ENCODE data around the gene PTPRN2. TPM values are rescaled to one million over a fixed set of nuclear protein-coding genes. Genes with fewer than 3 reads are reported as not detected.
"Not testable (repeated sequence)": the region's sequence is repeated elsewhere in the genome, so short reads cannot be mapped to it uniquely, and the experiment has no call there.

Gene PTPRN2
- 1 to 10 TPM; 7.2 to 9.2 (median 7.5) TPM for polyA plus RNA-seq (ENCODE audit: insufficient read length in 4 of 4)

DNA sequence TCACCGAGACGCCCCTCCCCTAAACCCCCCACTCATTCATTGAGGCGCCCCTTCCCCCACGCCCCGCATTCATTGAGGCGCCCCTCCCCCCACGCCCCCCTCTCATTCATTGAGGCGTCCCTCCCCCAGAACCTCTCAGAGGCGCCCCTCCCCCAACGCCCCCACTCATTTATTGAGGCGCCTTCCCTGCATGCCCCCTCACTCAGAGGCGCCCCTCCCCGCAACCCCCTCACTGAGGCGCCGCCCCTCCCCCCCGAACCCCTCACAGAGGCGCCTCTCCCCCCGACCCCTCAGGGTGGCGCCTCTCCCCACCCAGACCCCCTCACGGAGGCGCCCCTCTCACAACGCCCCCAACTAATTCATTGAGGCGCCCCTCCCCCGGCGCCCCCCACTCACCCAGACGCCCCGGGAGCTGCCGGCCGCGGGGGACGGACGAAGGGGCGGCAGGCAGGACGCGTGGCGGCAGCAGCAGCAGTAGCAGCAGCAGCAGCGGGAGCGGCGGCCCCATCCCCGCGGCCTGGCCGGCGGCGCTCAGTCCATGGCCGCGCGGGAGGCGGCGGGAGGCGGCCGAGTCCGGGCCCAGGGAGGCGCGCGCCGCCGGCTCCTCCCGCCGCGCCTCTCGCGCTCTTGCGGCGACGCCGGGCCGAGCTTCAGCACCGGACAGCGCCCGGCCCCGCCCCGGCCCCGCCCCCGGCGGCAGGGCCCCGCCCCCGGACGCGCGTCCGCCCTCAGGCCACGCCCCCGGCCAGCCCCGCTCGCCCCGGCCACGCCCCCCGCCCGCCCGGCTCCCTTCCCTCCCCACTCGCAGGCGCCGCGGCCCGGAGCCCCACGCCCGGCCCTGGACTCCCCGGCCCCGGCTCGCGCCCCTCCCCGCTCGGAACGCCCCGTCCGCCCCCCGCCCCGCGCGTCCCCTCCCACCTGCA lies at the start of gene PTPRN2:
TSS of gene PTPRN2 (minus strand) at position 662 of the 923 bp plus-strand sequence.
- DNase-seq (ENCODE audit: low read depth in 4 of 4, low spot score in 3 of 4): peak in 3 of 4 donors; percentile 36 to 39 (median 38)

DNA sequence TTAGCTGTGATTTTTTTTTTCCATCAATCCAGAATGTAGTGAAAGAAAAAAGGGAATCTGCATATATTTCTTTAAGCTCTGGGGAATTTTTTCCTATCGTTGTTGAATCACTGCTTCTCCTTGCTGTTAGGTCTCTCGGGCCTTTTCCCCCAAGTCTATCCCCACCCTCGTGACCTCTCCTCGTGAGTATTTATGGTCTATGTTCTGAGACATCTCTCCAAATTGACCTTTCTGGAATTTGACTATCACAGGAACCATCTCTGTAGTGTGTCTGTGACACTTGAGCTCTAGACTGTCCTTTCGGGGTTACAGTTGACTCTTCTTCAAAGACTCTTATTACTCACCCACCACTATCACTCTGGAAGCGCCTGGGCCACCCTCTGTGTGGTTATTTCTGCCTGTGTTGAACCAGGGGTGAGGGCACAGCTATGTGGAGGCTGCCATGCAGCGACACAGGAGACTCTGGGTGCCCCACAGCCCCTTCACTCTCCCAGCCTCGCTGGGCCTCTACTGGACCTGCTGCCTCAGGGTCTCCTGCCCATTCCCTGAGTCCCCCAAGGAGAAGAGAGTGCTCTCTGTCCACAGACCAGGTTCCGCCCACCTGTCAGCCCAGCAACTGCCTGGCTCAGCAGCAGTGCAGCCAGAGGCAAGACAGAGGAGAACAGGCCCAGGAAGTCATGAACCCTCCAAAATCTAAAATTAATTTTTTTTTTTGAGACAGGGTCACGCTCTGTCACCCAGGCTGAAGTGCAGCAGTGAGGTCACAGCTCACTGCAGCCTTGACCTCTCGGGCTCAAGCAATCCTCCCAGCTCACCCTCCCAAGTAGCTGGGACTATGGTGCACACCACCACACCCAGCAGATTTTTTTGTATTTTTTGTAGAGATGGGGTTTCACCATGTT lies 45.7 kb upstream of the PTPRN2 start:
- DNase-seq (ENCODE audit: low read depth in 4 of 4, low spot score in 3 of 4): no peak

DNA sequence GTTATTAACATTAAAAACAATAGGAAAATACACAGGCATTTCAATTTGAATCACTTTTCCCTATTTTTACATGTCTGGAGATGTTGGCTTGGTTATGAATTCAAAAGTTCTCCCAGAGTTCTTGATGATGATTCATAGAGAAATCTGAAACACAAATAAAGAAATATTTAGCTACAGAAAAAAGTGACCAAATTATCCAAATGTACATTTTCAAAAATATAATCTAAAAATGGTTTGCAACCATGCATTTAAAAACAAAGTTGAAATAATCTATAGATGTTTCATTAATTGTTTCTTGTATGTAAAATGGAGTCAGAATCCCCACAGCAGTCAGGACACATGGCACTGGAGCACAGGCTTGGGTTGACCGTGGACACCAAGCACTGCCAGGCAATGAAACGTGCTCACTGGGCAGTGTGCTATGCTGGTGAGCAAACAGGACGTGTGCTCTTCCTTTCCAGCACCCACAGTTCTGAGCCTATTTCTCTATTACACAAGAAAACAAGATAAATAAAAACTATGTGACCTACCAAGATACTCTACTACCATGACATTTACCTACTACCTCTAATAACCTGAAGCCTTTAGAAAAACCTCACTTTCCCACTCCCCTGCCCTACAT lies 44.1 kb upstream of the PTPRN2 start:
- DNase-seq (ENCODE audit: low read depth in 4 of 4, low spot score in 3 of 4): no peak

DNA sequence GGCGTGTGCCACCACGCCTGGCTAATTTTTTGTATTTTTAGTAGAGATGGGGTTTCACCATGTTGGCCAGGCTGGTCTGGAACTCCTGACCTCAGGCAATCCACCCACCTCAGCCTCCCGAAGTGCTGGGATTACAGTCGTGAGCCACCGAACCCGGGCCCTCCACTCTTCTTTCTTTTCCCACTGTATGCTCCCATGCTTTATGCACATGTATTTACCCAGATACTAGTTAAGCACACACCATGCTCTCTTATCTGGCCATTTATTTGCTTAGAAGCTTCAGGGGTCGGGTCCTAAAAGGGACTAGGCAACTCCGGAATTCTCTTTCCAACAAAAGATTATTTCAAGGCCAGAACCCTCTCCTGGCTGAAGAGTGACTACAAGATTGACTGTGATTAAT lies 38.7 kb upstream of the PTPRN2 start:
- DNase-seq (ENCODE audit: low read depth in 4 of 4, low spot score in 3 of 4): not testable (repeated sequence)

DNA sequence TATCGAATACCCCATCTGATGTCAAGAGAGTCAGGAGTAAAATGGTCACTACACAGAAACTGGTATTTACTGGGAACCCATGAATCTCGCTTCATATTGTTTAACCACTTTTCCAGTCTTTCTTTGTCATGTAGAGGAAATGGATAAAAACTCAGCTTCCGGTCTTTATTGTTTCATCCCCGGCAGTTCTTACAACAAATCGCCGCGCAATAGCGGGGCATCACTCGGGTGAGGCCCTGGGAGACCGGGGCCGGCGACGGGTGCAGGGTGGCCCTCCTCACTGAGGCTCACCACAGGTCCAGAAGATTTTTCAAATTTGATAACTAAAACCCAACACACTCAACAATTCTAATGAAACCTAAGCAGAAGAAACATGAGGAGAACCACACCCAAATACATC lies 35.6 kb upstream of the PTPRN2 start:
- DNase-seq (ENCODE audit: low read depth in 4 of 4, low spot score in 3 of 4): no peak

DNA sequence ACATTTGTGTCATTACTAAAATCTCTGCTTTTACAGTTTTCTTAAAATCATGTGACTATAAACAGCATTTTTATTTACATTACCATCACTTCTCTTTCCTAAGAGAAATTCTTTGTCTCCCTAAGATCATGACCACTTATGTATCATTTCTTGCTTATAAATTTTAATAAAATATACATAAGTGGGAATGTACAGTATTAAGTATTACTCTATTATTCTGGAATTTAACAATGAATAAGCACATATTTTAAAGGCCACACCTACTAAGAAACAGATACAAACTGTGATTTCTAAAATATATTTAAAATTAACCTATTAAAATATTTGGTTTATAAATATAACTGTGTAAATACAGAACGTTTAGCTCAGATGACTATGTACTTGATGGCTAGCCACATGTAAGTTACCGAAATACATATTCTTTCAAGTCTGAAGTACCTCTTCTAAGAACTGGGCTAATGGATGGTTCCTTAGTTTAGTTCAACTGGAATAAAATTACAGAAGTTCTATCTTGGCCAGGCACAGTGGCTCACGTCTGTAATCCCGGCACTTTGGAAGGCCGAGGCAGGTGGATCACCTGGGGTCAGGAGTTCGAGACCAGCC lies 33.3 kb upstream of the PTPRN2 start:
- DNase-seq (ENCODE audit: low read depth in 4 of 4, low spot score in 3 of 4): no peak

DNA sequence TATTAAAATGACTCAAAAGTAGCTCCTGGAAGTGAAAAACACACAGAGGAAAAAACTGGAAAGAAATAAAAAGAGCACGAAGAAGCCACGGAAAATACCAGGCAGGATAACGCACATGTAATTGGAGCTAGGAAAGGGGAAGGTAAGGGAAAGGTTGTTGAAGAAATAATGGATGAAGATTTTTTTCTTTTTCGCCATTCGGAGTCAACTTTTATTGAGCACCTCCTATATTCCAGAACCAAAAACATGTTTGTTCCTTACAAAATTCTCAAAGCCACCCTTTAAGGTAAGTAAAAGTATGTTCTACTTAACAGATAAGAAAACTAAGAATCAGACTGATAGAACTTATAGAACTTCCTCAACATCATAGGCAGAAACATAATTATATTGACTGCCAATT lies 32.8 kb upstream of the PTPRN2 start:
- no peak for DNase-seq (ENCODE audit: low read depth in 4 of 4, low spot score in 3 of 4)

DNA sequence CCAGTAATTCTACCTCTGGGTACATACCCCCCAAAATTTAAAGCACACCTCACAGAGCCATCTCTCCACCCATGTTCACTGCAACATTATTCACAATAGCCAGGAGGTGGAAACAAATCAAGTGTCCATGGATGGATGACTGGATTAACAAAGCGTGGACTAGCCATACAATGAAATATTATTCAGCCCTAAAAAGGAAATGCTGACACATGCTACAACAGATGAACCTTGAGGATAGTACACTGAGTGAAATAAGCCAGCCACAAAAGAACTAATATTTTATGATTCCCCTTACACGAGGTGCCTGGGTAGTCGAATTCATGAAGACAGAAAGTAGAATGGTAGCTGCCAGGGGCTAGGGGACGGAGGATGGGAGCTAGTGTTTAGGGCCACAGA lies 31.1 kb upstream of the PTPRN2 start:
- DNase-seq (ENCODE audit: low read depth in 4 of 4, low spot score in 3 of 4): no peak

DNA sequence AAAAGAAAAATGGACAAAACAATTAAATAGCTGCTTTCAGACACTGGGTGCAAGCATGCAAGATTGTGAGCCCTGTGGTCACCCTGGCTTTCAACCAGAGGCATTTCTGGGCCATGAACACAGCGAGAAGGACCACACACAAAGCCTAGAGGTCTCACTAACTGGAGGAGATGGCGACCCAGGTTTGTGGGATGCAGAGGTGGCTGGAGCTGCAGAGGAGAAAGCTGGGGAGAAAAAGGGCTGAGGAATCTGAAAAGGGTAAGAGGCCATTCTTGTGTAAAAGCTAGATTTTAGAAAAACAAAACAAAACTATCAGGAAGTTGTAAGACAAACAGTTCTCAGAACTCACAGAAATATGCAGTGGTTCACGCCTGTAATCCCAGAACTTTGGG lies 30.1 kb upstream of the PTPRN2 start:
- DNase-seq (ENCODE audit: low read depth in 4 of 4, low spot score in 3 of 4): no peak

DNA sequence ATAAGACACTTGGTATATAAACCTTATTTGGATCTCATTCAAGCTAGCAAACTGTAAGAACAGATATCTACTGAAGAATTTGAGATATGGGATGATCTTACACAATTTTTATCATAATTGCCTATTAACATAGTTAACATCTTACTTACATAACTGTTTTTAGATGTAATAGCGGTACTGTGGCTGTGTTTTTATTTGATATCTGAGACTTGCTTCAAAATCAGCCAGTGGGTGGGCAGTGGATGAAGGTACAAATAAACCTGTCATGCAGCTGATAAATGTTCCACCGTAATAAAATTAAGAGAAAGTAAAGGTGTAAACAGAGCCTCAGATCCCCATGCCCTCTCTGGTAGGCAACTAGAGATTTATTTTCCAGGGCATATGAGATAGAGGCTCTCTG lies 28.4 kb upstream of the PTPRN2 start:
- peak in 3 of 4 donors; percentile 21 to 64 (median 44) for DNase-seq (ENCODE audit: low read depth in 4 of 4, low spot score in 3 of 4)

DNA sequence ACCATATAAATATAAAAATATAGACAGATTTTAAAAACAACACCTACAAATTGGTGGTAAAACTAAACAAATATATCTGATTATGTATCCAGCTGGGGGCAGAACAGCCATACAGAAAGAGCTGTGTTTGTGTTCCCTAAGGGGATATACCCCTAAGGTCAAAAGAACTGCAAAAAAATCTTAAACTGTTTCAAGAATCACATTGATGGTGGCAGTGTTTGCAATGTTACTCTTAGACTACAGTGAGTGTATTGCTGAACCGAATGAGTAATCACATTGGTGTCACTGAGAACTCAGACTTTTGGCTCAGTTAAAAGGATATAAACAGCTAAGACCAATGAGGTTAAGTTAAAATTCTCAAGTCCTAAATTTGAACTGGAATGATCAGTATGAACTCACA lies 27.1 kb upstream of the PTPRN2 start:
- DNase-seq (ENCODE audit: low read depth in 4 of 4, low spot score in 3 of 4): no peak

DNA sequence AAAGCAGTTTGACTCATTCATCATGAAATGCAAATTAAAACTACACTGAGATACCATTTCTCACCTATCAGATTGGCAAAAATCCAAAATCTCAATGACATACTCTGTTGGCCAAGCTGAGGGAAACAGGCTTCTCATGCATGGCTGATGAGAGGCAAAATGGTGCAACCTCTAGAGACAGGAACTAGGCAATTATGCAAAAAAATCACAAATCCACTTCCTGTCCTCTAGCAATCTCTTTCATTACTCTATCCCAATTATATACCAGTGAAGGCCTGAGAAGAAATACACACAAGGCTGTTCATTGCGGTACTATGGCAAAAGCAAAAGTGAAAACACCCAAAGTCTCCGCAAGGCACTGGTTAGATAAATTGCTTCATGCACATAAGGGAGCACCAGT lies 25.9 kb upstream of the PTPRN2 start:
- no peak for DNase-seq (ENCODE audit: low read depth in 4 of 4, low spot score in 3 of 4)

DNA sequence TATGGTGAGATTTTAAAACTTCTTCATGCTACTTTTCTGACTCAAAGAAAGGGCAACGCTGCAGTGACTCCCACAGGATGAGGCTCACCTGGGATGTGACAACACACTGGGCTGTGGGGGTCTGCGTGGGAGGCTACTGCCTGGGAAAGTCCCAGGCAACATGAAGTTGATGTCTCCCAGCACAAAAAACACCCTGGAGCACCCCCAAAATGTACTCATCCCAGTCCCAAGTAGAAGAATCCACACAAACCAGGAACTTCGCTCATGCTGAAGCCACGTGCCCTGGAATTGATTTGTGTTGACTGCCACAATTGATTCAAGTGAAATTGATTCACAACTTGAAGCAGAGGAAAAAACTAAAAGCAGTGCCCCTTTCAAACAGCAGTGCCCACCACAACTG lies 24.9 kb upstream of the PTPRN2 start:
- DNase-seq (ENCODE audit: low read depth in 4 of 4, low spot score in 3 of 4): no peak

DNA sequence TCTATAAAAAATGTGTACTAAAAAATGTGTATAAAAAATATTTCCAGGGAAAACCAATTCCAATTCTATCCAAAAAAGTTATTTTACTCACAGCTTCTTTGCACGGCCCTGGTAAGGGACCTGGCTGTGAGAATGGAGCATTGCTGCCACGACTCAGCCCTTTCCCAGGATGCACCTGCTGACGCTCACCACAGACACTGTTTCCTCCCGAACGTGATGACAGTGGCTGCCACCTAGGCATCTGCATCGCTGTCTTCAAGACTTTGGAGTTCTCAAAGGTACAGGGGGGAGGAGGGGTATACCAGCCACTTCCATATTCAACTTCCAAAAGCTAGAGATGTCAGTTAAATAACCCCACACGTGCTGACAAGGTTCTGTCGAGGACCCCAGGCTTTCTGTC lies 23.9 kb upstream of the PTPRN2 start:
- no peak for DNase-seq (ENCODE audit: low read depth in 4 of 4, low spot score in 3 of 4)

DNA sequence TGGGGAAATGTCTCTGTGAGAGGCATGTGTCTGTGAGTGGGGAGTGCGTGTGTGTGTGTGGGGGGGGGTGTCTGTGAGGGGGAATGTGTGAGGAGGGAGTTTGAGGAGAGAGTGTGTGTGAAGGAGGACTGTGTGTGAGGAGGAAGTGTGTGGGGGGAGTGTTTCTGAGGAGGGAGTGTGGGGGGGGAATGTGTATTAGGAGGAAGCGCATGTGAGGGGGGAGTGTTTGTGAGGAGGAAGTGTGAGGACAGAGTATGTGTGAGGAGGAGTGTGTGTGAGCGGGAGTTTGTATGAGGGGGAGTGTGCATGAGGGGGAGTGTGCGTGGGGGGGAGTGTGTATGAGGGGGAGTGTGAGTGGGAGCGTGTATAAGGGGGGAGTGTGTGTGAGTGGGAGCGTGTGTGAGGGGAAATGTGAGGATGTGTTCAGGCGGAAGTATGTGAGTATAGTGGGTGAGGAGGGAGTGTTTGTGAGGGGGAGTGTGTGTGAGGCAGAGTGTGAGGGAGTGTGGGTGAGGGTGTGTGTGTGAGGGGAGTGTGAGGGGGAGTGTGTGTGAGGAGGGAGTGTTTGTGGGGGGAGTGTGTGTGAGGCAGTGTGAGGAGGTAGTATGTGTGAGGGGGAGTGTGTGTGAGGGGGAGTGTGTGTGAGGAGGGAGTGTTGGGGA lies 21.8 kb upstream of the PTPRN2 start:
- no peak for DNase-seq (ENCODE audit: low read depth in 4 of 4, low spot score in 3 of 4)

DNA sequence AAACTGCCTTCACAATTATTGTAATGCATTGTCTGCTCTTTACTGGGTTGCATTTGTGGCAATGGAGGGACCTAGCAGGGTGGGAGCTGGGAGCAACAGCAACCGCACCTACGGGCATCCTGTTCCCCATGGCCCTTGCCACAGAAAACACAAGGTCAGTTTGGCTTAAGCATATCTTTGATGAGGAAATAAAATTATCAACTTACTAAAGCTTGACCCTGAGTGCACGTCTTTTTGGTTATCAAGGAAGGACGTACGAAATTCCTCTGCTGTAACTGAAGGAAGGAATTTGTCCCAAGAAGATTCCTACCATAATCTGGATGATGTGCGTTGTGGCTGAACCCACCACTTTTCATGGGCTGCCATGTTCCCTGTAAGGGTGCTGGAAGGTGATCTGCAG lies 19.9 kb upstream of the PTPRN2 start:
- DNase-seq (ENCODE audit: low read depth in 4 of 4, low spot score in 3 of 4): no peak

DNA sequence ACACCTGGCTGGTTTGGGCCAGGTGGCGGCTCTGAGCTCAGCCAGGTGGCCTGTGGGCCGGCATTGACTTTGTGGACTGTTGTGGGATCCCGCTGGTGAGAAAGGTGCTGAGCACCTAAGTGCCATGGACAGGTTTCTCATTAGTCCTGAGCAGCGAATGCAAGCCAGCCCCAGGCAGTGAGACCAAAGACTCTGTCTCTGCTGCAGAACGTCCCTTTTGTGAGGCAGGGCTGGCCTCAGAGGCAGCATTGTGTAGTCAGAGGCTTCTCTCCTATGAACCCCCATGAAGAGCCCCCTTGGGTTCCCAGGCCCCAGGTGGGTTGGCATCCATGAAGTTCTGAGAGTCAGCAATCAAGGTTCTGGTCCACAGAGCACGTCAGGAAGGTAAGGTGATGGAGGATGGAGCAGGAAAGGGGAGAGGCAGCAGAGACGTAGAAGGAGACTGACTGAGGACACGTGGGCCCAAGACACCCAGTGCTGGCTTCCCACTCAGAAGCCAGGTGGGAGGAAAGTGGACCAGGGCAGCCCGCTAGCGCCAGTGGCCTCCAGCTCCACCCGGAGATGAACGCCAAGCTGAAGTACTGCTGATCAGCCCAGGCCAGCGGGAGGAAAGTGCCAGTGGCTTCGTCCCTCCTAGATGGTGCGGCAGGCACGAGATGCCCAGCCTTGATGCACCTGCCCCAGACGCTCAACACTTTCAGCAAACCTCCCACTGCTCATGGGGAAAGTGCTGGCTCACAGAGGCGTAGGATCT lies 19.2 kb upstream of the PTPRN2 start:
- DNase-seq (ENCODE audit: low read depth in 4 of 4, low spot score in 3 of 4): no peak

DNA sequence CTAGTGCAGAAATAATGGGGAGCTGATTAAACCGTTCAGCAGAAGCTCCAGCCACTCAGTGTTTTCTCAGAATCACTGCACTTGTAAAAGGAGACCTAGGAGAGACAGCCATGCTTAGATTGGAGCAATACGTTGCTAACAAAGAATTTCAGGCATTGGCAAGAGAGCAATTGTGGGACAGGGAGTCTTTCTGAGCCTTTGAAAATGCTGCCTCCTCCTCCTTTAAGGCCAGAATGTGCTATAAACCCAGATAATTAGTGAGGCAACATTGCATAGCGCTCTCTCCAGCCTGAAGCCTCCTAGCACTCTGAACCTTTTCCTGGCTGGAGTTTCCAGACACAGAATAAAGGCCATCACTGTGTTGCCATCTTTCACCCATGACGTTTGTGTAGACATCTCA lies 18.5 kb upstream of the PTPRN2 start:
- DNase-seq (ENCODE audit: low read depth in 4 of 4, low spot score in 3 of 4): no peak

Measured in left renal pelvis (tissue), 4 donors.